ENCODE results near the gene TRPC4. TPM values are rescaled to one million over a fixed set of nuclear protein-coding genes. Genes with fewer than 3 reads are reported as not detected.
A peak's percentile ranks its signal among the peaks of the same experiment; 100 is the strongest.

The TRPC4 gene
- total RNA-seq, 1 experiment from 2014 or later, result 0.02 TPM

DNA sequence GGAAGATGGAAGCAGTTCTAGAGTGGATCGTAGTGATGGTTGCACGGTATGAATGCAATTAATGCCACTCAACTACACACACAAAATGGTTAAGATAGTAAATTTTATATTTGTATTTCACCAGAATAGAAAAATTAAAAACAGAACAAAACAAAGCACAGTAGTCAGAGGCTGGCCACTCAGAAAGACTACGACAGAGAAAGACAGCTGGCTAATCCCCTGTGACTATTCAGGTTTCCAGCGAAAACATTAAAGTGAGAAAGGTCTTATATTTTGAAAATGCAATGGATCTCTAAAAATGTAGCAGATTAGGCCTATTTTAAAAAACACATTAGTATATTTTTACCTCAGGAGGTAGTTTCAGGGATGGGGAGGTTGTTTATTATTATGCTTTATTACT is 139.7 kb downstream of the TRPC4 start:
- Histone ChIP-seq H3K9me3 (replicated peaks) (no peaks in the 10 kb centered on the region), H3K27me3 (no peaks in the 10 kb centered on the region), H3K4me3 (peak overlapping the region; percentile 26), H3K27ac (peak overlapping the region; percentile 91), H3K4me1 (peaks cover 25% of the 10 kb centered on the region), H3K36me3 (no peaks in the 10 kb centered on the region)
- DNase-seq, result peak; percentile 63 to 88

DNA sequence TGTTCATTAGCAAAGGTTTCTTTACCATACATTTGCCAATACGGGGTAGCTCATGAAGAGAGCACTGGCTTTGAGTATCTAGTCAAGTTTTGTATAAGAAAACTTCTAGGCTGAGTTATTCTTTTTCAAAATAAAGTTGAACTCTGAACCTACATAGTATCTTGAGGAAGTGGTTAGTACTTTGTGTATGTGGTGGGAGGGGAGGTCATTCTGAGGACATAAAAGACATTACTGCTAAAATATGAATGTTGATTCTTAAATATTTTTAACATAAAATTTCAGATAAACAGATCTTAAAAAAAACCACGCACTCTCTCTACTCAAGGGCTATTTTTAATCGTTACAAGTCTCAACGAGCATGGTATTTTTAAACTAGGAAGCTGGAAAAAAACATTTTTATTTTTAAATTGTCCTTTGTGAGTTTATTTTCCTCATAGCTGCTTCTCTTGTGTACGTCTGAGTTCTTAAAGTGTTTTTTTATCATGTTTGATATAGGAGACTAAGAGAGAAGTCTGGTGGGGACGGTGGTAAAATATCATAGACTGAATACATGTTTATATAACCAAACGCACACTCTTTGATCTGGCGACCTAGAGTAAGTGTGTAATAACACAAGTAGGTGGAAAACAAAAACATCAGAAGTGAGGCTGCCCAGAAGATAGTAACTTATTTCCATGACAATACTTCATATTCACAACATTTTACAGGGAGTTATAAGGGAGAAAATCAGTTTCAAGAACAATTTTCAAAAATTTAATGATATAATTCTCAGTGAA is 153.0 kb downstream of the TRPC4 start:
- Histone ChIP-seq H3K4me3 (no peak overlapping the region), H3K4me1 (0 out of 2 replicates have a peak, but pooled peaks cover 3% of the 10 kb centered on the region), H3K36me3 (no peaks in the 10 kb centered on the region), H3K9me3 (replicated peaks) (no peaks in the 10 kb centered on the region), H3K27me3 (no peaks in the 10 kb centered on the region), H3K27ac (no peak overlapping the region)
- no peak for DNase-seq

DNA sequence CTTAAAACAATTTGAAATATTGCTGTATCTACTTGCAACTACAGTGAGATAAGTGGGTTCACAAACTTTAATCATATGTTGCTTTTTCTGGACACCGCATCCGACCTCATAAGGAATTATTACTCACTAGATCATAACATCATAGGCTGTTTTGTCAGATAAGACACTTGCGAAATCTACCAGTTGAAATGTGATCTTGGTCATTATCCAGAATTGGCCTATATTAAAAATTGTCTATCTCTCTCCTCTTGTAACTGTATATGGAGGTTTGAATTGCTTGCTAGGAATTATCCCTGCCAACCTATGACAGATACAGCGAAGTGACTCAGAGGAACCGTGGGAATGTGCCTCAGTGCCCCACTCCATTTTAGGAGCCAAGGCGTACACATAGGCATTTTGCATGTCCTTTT is 154.0 kb downstream of the TRPC4 start:
- no peak for DNase-seq
- Histone ChIP-seq H3K27ac (no peak overlapping the region), H3K27me3 (no peaks in the 10 kb centered on the region), H3K4me1 (0 out of 2 replicates have a peak, but pooled peaks cover 3% of the 10 kb centered on the region), H3K9me3 (replicated peaks) (no peaks in the 10 kb centered on the region), H3K4me3 (no peak overlapping the region), H3K36me3 (no peaks in the 10 kb centered on the region)

- no peaks in the 10 kb centered on the region for H3K9me3 ChIP-seq (replicated peaks)
- H3K4me3 ChIP-seq, result no peak overlapping the region
- no peaks in the 10 kb centered on the region for H3K36me3 ChIP-seq
- no peaks in the 10 kb centered on the region for H3K27me3 ChIP-seq
- DNase-seq, result no peak
- H3K27ac ChIP-seq, result no peak overlapping the region
- H3K4me1 ChIP-seq, result no peaks in the 10 kb centered on the region
These were observed 160.3 kb downstream of the TRPC4 start for GRCh38 chr13:37709318-37709717.

DNA sequence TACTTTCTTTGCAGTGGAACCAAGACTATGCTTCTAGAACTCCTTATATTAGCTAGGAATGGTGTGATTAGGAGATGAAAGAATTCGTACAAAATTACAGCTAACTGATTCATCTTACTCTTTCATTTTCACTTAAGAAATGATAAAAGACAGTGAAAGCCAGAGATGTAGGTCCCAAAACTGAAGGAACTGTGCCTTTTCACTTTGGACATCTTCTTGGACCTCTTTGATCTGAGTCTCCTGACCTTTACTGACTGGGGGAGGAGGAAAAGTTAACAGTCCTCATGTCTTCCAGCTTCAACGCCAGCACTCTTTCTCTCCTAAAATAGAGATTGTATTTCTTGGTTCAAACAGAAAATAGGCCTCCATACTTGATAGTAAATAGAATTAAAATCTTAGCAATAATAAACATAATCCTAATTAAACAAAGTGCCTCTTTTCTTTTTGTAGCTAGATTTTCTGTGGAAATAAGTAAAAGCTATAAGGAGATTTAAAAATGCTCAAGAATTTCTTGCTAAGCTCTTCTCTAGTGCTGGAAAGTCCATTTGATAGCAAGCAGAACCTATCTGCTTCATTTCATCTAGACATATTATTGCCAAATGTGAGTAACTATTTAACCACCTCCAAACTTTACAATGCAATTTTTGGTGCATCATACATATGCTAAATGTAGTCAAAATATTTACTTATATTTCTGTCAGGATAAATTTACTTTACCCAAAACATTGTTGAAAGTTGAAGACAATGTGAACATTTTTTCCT is 161.7 kb downstream of the TRPC4 start:
- no peak overlapping the region for H3K27ac ChIP-seq
- no peak for DNase-seq
- H3K9me3 ChIP-seq (replicated peaks), result no peaks in the 10 kb centered on the region

GRCh38 chr13:37706041-37706440 is 163.5 kb downstream of the TRPC4 start:
- Histone ChIP-seq H3K4me3 (no peak overlapping the region), H3K9me3 (replicated peaks) (no peaks in the 10 kb centered on the region)
- DNase-seq, result no peak

More for the DNA sequence above, 161.7 kb downstream of the TRPC4 start:
- Histone ChIP-seq H3K4me3 (no peak overlapping the region), H3K36me3 (no peaks in the 10 kb centered on the region), H3K27me3 (no peaks in the 10 kb centered on the region), H3K4me1 (no peaks in the 10 kb centered on the region)

DNA sequence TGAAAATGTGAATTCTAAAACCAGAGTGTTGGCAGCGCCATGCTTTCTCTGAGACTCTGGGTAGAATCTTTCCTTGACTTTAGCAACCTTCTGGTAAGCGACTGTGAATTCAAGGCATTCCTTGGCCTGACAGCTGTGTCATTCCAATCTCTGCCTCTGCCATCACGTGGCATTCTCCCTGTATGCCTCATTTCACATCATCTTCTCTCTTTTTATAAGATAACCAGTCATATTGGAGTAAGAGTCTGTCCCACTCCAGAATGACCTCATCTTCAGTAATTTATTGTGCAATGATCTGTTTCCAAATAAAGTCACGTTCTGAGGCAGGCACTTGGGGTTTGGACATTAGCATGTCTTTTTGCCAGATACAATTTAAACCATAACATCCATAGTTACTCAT is 167.6 kb downstream of the TRPC4 start:
- no peaks in the 10 kb centered on the region for H3K9me3 ChIP-seq (replicated peaks)
- H3K27ac ChIP-seq, result peak overlapping the region; percentile 24; the same call in 1 of the 2 replicates
- peak; percentile 55 for DNase-seq
- H3K4me3 ChIP-seq, result no peak overlapping the region
- H3K27me3 ChIP-seq, result no peaks in the 10 kb centered on the region
- H3K4me1 ChIP-seq, result peaks cover 15% of the 10 kb centered on the region
- H3K36me3 ChIP-seq, result no peaks in the 10 kb centered on the region

More at GRCh38 chr13:37706041-37706440, 163.5 kb downstream of the TRPC4 start:
- no peak overlapping the region for H3K27ac ChIP-seq
- H3K27me3 ChIP-seq, result no peaks in the 10 kb centered on the region
- H3K4me1 ChIP-seq, result peaks cover 13% of the 10 kb centered on the region
- H3K36me3 ChIP-seq, result no peaks in the 10 kb centered on the region

- Histone ChIP-seq H3K9me3 (replicated peaks) (no peaks in the 10 kb centered on the region), H3K27ac (peak overlapping the region; percentile 24; the same call in 1 of the 2 replicates)
- no peak for DNase-seq
These were observed 168.3 kb downstream of the TRPC4 start for GRCh38 chr13:37701306-37701705.

GRCh38 chr13:37700887-37701286 is 168.7 kb downstream of the TRPC4 start:
- Histone ChIP-seq H3K36me3 (no peaks in the 10 kb centered on the region), H3K4me3 (no peak overlapping the region), H3K9me3 (replicated peaks) (no peaks in the 10 kb centered on the region), H3K27me3 (no peaks in the 10 kb centered on the region), H3K27ac (no peak overlapping the region), H3K4me1 (peaks cover 15% of the 10 kb centered on the region)
- no peak for DNase-seq

More at GRCh38 chr13:37701306-37701705, 168.3 kb downstream of the TRPC4 start:
- Histone ChIP-seq H3K4me3 (no peak overlapping the region), H3K27me3 (no peaks in the 10 kb centered on the region), H3K4me1 (peaks cover 15% of the 10 kb centered on the region), H3K36me3 (no peaks in the 10 kb centered on the region)

DNA sequence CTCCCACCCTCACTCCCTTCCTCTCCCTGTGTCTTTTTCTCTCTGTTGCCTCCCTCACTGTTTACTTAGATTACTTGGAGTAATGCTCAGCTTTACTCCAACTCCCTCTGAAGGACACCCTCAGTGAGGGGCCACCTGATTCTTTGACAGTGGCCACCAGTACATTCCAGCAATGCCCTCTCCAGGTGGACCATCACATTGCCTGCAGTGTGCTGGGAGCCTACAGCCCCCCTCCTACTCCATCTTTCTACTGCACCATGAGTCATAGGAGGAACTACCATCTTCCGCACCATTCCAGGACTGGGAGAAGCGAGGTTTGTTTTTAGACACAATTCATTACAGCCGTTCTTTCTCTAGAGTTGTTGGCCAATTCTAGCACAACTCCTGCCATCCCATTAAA is 174.4 kb downstream of the TRPC4 start:
- H3K27ac ChIP-seq, result no peak overlapping the region
- no peaks in the 10 kb centered on the region for H3K27me3 ChIP-seq

DNA sequence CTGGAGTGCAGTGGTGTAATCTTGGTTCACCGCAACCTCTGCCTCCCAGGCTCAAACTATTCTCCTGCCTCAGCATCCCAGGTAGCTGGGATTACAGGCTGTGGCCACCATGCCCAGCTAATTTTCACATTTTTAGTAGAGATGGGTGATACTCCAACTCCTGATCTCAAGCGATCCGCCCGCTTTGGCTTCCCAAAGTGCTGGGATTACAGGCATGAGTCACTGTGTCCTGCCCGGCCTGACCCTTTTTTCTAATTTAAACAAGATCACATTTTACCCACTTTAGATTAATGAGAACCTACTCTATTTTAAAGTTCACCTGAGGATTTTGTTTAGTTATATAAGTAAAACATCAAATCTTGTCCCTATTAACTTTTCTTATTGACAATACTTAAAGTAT is 179.2 kb downstream of the TRPC4 start:
- H3K4me3 ChIP-seq, result no peak overlapping the region

More for the DNA sequence above, 174.4 kb downstream of the TRPC4 start:
- no peaks in the 10 kb centered on the region for H3K36me3 ChIP-seq
- DNase-seq, result no peak
- H3K4me1 ChIP-seq, result no peaks in the 10 kb centered on the region
- H3K4me3 ChIP-seq, result no peak overlapping the region
- H3K9me3 ChIP-seq (replicated peaks), result no peaks in the 10 kb centered on the region

GRCh38 chr13:37686501-37686900 is 183.1 kb downstream of the TRPC4 start:
- Histone ChIP-seq H3K4me3 (no peak overlapping the region), H3K9me3 (replicated peaks) (no peaks in the 10 kb centered on the region), H3K27me3 (no peaks in the 10 kb centered on the region), H3K36me3 (no peaks in the 10 kb centered on the region), H3K27ac (no peak overlapping the region), H3K4me1 (no peaks in the 10 kb centered on the region)
- no peak for DNase-seq

More for the DNA sequence above, 179.2 kb downstream of the TRPC4 start:
- Histone ChIP-seq H3K27ac (no peak overlapping the region), H3K4me1 (no peaks in the 10 kb centered on the region), H3K27me3 (no peaks in the 10 kb centered on the region), H3K9me3 (replicated peaks) (no peaks in the 10 kb centered on the region), H3K36me3 (no peaks in the 10 kb centered on the region)
- no peak for DNase-seq

DNA sequence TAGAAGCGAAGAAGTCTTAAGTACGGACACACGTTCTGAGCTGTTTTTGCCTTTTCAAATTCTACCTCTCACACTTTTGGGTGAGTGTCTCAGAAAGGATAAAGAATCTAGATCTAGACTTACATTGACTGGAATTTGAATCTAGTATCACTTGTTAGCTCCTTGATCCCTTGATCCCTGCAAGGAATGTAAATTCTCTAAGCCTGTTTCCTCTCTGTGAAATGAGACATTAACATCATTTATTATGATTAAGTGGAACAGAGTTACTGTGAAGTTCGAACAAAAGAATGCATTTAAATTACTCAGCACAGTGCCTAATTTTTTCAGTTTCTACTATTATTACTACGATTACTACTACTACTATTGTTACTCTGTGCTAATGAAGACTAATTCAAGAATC is 184.4 kb downstream of the TRPC4 start:
- no peaks in the 10 kb centered on the region for H3K4me1 ChIP-seq
- H3K27ac ChIP-seq, result no peak overlapping the region
- no peaks in the 10 kb centered on the region for H3K36me3 ChIP-seq
- H3K9me3 ChIP-seq (replicated peaks), result no peaks in the 10 kb centered on the region
- no peaks in the 10 kb centered on the region; the same call in 1 of the 2 replicates for H3K27me3 ChIP-seq
- no peak for DNase-seq
- H3K4me3 ChIP-seq, result no peak overlapping the region

DNA sequence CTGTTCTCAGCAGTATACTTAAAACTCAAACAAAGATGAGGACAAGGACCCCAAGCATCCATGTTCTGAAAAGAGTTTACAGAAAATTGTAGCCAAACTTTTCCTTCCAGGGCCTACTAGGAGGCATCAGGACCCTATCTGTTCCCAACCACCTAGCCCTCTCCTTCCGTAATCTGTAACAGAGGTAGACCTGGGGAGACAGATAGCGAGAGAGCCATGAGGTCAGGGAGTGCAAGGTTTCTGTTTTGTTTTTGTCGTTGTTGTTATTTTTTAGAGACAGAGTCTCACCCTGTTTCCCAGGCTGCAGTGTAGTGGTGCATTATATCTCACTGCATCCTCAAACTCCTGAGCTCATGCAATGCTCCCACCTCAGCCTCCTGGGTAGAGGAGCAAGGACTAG is 187.1 kb downstream of the TRPC4 start:
- Histone ChIP-seq H3K27ac (no peak overlapping the region), H3K9me3 (replicated peaks) (no peaks in the 10 kb centered on the region), H3K27me3 (no peaks in the 10 kb centered on the region; the same call in 1 of the 2 replicates), H3K4me3 (no peak overlapping the region), H3K4me1 (no peaks in the 10 kb centered on the region), H3K36me3 (no peaks in the 10 kb centered on the region)
- no peak for DNase-seq
